GM11168 (cell line): ENCODE measurements around the gene NXPH1.

Source experiments
- in situ Hi-C: fragments of 300-500 bp; cut with MboI; formaldehyde crosslinking; loops from one replicate; pipeline ENCODE4 v1.12.0; 2022; ENCODE audit warnings: low sequenced_read_pairs; ENCODE audit not compliant: unreplicated experiment

NXPH1 gene

GRCh38 chr7:8585591-8585990 lies 152.2 kb downstream of the NXPH1 start:
- in situ Hi-C loops = no loop called here

- in situ Hi-C loops = no loop called here
Measured at GRCh38 chr7:8590225-8590624, 156.8 kb downstream of the NXPH1 start.

GRCh38 chr7:8590791-8591190 lies 157.4 kb downstream of the NXPH1 start:
- in situ Hi-C loops = no loop called here

- in situ Hi-C loops = no loop called here
Measured at GRCh38 chr7:8591289-8591688, 157.9 kb downstream of the NXPH1 start.

GRCh38 chr7:8592167-8592566 lies 158.8 kb downstream of the NXPH1 start:
- in situ Hi-C loops = no loop called here

GRCh38 chr7:8594115-8594514 lies 160.7 kb downstream of the NXPH1 start:
- in situ Hi-C loops = no loop called here

GRCh38 chr7:8597565-8597964 lies 164.2 kb downstream of the NXPH1 start:
- in situ Hi-C loops = no loop called here

- in situ Hi-C loops = no loop called here
Measured at GRCh38 chr7:8601121-8601520, 167.7 kb downstream of the NXPH1 start.

GRCh38 chr7:8605221-8605620 lies 171.8 kb downstream of the NXPH1 start:
- in situ Hi-C loops = no loop called here

GRCh38 chr7:8612584-8612983 lies 179.2 kb downstream of the NXPH1 start:
- in situ Hi-C loops = no loop called here

- in situ Hi-C loops = no loop called here
Measured at GRCh38 chr7:8613191-8613590, 179.8 kb downstream of the NXPH1 start.

GRCh38 chr7:8615019-8615418 lies 181.6 kb downstream of the NXPH1 start:
- in situ Hi-C loops = no loop called here

GRCh38 chr7:8618441-8619070 lies 185.1 kb downstream of the NXPH1 start:
- in situ Hi-C loops = no loop called here

- in situ Hi-C loops = no loop called here
Measured at GRCh38 chr7:8620169-8620568, 186.8 kb downstream of the NXPH1 start.

- in situ Hi-C loops = no loop called here
Measured at GRCh38 chr7:8625612-8626011, 192.2 kb downstream of the NXPH1 start.

- in situ Hi-C loops = no loop called here
Measured at GRCh38 chr7:8627325-8627724, 193.9 kb downstream of the NXPH1 start.

GRCh38 chr7:8628656-8629055 lies 195.2 kb downstream of the NXPH1 start:
- in situ Hi-C loops = no loop called here

GRCh38 chr7:8629504-8629903 lies 196.1 kb downstream of the NXPH1 start:
- in situ Hi-C loops = no loop called here

- in situ Hi-C loops = no loop called here
Measured at GRCh38 chr7:8637322-8637721, 203.9 kb downstream of the NXPH1 start.

- in situ Hi-C loops = no loop called here
Measured at GRCh38 chr7:8638076-8638475, 204.7 kb downstream of the NXPH1 start.

- in situ Hi-C loops = no loop called here
Measured at GRCh38 chr7:8639668-8640067, 206.3 kb downstream of the NXPH1 start.

- in situ Hi-C loops = no loop called here
Measured at GRCh38 chr7:8640671-8641070, 207.3 kb downstream of the NXPH1 start.
